ENCODE measurements around the gene SUMO4. TPM values are rescaled to one million over a fixed set of nuclear protein-coding genes. Genes with fewer than 3 reads are reported as not detected.

Gene SUMO4
- total and polyA plus RNA-seq, 4 donors, result 0.83 to 3.3 (median 0.84) TPM; not detected in 1

DNA sequence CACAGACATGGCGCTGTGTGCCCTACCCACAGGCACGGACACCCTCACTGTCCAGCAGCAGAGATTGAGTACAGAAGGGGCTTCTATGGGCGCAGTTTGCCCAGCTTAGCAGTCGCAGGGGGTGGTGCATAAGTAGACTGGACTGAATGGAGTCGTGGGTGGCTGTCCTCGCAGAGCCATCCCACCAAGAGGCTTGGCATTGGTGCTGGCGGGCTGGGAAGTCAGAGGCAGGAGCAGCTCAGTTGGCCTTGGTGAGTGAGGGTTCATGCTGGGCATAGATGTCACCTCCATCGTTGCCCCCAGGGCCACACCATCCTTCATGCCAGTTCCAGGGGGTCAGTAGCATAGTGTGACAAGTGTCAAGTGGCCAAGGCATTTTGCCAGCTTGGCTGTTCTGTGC, 25.2 kb downstream of the SUMO4 start:
- no peak for DNase-seq (ENCODE audit: low spot score)
- 91% methylated on average over 8 of the region's 8 CpGs for WGBS

DNA sequence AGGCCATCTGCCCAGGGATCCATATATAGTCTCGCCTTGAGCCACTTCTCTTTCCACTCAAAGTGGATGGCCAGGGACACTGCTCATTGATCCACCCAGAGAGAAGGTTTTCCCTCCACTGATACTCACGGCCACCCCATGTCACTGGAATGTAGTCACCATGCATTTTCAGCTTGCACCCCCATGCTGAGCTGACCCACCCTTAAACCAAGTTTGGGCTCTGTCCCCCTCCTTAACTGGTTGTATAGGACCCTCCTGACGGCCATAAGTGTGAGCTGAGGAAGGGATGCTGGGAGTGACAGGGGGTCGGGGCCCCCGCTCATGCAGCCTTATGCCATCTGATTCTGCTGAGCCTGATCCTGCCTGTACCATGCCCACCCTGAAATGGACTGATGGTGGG, 25.7 kb downstream of the SUMO4 start:
- 95% methylated on average over 5 of the region's 5 CpGs for WGBS
- H3K9ac ChIP-seq (ENCODE audit: low read depth in 1 of 2, low read length in 2 of 2), result no peak overlapping the region
- TF ChIP-seq GABPA (IDR thresholded peaks at IDR 0.05 in 1 of 2, conservative IDR thresholded peaks at IDR 0.05 in 1 of 2) (no peak), FOXA1 (IDR thresholded peaks at IDR 0.05) (no peak), JUND (IDR thresholded peaks at IDR 0.05) (no peak), HNF4G (IDR thresholded peaks at IDR 0.05) (no peak), SP1 (IDR thresholded peaks at IDR 0.05) (no peak), ZBTB33 (IDR thresholded peaks at IDR 0.05) (no peak), FOXA2 (IDR thresholded peaks at IDR 0.05) (no peak), YY1 (IDR thresholded peaks at IDR 0.05) (no peak), NR2F2 (IDR thresholded peaks at IDR 0.05) (no peak), HNF4A (conservative IDR thresholded peaks at IDR 0.05) (no peak), RXRA (IDR thresholded peaks at IDR 0.05) (no peak), TAF1 (conservative IDR thresholded peaks at IDR 0.05) (no peak), RAD21 (IDR thresholded peaks at IDR 0.05) (no peak), ATF3 (IDR thresholded peaks at IDR 0.05) (no peak), EGR1 (IDR thresholded peaks at IDR 0.05; ENCODE audit: low read depth in 2 of 2) (no peak), MAX (IDR thresholded peaks at IDR 0.05) (no peak)
- TF ChIP-seq, protein P1, sequence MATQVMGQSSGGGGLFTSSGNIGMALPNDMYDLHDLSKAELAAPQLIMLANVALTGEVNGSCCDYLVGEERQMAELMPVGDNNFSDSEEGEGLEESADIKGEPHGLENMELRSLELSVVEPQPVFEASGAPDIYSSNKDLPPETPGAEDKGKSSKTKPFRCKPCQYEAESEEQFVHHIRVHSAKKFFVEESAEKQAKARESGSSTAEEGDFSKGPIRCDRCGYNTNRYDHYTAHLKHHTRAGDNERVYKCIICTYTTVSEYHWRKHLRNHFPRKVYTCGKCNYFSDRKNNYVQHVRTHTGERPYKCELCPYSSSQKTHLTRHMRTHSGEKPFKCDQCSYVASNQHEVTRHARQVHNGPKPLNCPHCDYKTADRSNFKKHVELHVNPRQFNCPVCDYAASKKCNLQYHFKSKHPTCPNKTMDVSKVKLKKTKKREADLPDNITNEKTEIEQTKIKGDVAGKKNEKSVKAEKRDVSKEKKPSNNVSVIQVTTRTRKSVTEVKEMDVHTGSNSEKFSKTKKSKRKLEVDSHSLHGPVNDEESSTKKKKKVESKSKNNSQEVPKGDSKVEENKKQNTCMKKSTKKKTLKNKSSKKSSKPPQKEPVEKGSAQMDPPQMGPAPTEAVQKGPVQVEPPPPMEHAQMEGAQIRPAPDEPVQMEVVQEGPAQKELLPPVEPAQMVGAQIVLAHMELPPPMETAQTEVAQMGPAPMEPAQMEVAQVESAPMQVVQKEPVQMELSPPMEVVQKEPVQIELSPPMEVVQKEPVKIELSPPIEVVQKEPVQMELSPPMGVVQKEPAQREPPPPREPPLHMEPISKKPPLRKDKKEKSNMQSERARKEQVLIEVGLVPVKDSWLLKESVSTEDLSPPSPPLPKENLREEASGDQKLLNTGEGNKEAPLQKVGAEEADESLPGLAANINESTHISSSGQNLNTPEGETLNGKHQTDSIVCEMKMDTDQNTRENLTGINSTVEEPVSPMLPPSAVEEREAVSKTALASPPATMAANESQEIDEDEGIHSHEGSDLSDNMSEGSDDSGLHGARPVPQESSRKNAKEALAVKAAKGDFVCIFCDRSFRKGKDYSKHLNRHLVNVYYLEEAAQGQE (IDR thresholded peaks at IDR 0.05), result no peak
- TF ChIP-seq, protein P2, sequence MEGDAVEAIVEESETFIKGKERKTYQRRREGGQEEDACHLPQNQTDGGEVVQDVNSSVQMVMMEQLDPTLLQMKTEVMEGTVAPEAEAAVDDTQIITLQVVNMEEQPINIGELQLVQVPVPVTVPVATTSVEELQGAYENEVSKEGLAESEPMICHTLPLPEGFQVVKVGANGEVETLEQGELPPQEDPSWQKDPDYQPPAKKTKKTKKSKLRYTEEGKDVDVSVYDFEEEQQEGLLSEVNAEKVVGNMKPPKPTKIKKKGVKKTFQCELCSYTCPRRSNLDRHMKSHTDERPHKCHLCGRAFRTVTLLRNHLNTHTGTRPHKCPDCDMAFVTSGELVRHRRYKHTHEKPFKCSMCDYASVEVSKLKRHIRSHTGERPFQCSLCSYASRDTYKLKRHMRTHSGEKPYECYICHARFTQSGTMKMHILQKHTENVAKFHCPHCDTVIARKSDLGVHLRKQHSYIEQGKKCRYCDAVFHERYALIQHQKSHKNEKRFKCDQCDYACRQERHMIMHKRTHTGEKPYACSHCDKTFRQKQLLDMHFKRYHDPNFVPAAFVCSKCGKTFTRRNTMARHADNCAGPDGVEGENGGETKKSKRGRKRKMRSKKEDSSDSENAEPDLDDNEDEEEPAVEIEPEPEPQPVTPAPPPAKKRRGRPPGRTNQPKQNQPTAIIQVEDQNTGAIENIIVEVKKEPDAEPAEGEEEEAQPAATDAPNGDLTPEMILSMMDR (IDR thresholded peaks at IDR 0.05; ENCODE audit: low read depth, low read length, missing input control), result no peak
- H3K27ac ChIP-seq (ENCODE audit: low read depth in 1 of 2, low read length in 2 of 2), result no peak overlapping the region
- DNase-seq (ENCODE audit: low spot score), result no peak
- no peaks in the 10 kb centered on the region for H3K9me3 ChIP-seq (ENCODE audit: control insufficient read depth in 4 of 4, low read length in 3 of 4)
- H3K4me3 ChIP-seq (ENCODE audit: low read depth in 1 of 3, low read length in 3 of 3), result no peak overlapping the region
- no peaks in the 10 kb centered on the region for H3K36me3 ChIP-seq (ENCODE audit: control insufficient read depth in 4 of 4, insufficient read depth in 3 of 4, low read depth in 1 of 4, low read length in 3 of 4)
- peaks cover 0 to 10% (median 5%) of the 10 kb centered on the region in 4 donors for H3K4me1 ChIP-seq (ENCODE audit: control insufficient read depth in 4 of 4, insufficient read depth in 4 of 4, low read length in 3 of 4)
- no peaks in the 10 kb centered on the region for H3K27me3 ChIP-seq (ENCODE audit: control insufficient read depth in 4 of 4, insufficient read depth in 4 of 4, low read length in 3 of 4)

More for the DNA sequence above, 25.2 kb downstream of the SUMO4 start:
- Histone ChIP-seq H3K4me3 (ENCODE audit: low read depth in 1 of 3, low read length in 3 of 3) (no peak overlapping the region), H3K27ac (ENCODE audit: low read depth in 1 of 2, low read length in 2 of 2) (no peak overlapping the region), H3K36me3 (ENCODE audit: control insufficient read depth in 4 of 4, insufficient read depth in 3 of 4, low read depth in 1 of 4, low read length in 3 of 4) (no peaks in the 10 kb centered on the region), H3K9me3 (ENCODE audit: control insufficient read depth in 4 of 4, low read length in 3 of 4) (no peaks in the 10 kb centered on the region), H3K4me1 (ENCODE audit: control insufficient read depth in 4 of 4, insufficient read depth in 4 of 4, low read length in 3 of 4) (peaks cover 0 to 10% (median 5%) of the 10 kb centered on the region in 4 donors), H3K27me3 (ENCODE audit: control insufficient read depth in 4 of 4, insufficient read depth in 4 of 4, low read length in 3 of 4) (no peaks in the 10 kb centered on the region), H3K9ac (ENCODE audit: low read depth in 1 of 2, low read length in 2 of 2) (no peak overlapping the region)
- TF ChIP-seq FOXA1 (IDR thresholded peaks at IDR 0.05) (no peak), SP1 (IDR thresholded peaks at IDR 0.05) (no peak), TAF1 (conservative IDR thresholded peaks at IDR 0.05) (no peak)
